IPS-18c (cell line): Measurements from ENCODE around the gene ZNF527.
A peak's percentile ranks its signal among the peaks of the same experiment; 100 is the strongest.
"Not testable (repeated sequence)": the region's sequence is repeated elsewhere in the genome, so short reads cannot be mapped to it uniquely, and the experiment has no call there.

Experiments
- H3K4me3 ChIP-seq: 2 replicates; pipeline ENCODE4 v1.7.0; 2013; ENCODE audit warnings: low read depth, mild to moderate bottlenecking, low read length, moderate library complexity; ENCODE audit not compliant: insufficient read depth
- H3K9me3 ChIP-seq: one replicate; pipeline ENCODE4 v1.6.1; 2013; ENCODE audit warnings: mild to moderate bottlenecking, low read length, moderate library complexity; ENCODE audit not compliant: control insufficient read depth, insufficient read depth

The ZNF527 gene

GRCh38 chr19:37370880-37371661 is at the start of gene ZNF527:
TSS of gene ZNF527 (plus strand) at chr19:37371099. CDS start at chr19:37374199, 3,100 bp downstream.
- H3K9me3 ChIP-seq: no peaks in the 10 kb centered on the region
- H3K4me3 ChIP-seq: peak within 1 kb of the TSS; percentile 57

- no peak overlapping the region for H3K4me3 ChIP-seq
- peaks cover 2% of the 10 kb centered on the region for H3K9me3 ChIP-seq
These were observed 41.2 kb upstream of the ZNF527 start for GRCh38 chr19:37329686-37330085.

GRCh38 chr19:37332839-37333238 is 38.1 kb upstream of the ZNF527 start:
- H3K9me3 ChIP-seq: peaks cover 8% of the 10 kb centered on the region
- H3K4me3 ChIP-seq: no peak overlapping the region

- Histone ChIP-seq H3K4me3 (peak overlapping the region; percentile 98; the same call in 1 of the 2 replicates), H3K9me3 (peaks cover 8% of the 10 kb centered on the region)
These were observed 37.4 kb upstream of the ZNF527 start for GRCh38 chr19:37333457-37333856.

GRCh38 chr19:37334179-37335071 is 36.5 kb upstream of the ZNF527 start:
- Histone ChIP-seq H3K4me3 (peak overlapping the region; percentile 98), H3K9me3 (peaks cover 8% of the 10 kb centered on the region)

- Histone ChIP-seq H3K4me3 (no peak overlapping the region), H3K9me3 (no peaks in the 10 kb centered on the region)
These were observed 28.1 kb upstream of the ZNF527 start for GRCh38 chr19:37342753-37343152.

GRCh38 chr19:37346091-37346490 is 24.8 kb upstream of the ZNF527 start:
- H3K4me3 ChIP-seq: no peak overlapping the region
- no peaks in the 10 kb centered on the region for H3K9me3 ChIP-seq

DNA sequence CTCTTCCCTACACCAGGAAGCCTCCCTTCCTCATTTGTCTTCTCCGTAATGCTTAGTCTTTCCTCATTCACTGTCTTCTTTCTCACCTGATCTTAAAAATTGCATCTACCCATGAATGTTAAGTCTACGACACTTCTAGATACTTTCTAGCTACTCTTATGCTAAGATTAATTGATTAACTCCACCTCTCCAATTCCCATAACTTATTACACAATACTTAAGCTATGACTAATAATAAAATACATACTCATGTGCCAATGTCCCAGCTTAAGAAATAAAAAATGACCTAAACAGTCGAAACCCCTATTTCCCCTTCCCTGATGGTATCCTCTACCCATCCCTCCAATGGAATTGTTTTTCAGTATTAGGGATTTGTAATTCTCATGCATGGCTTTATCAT is 22.8 kb upstream of the ZNF527 start:
- no peaks in the 10 kb centered on the region for H3K9me3 ChIP-seq
- H3K4me3 ChIP-seq: no peak overlapping the region

DNA sequence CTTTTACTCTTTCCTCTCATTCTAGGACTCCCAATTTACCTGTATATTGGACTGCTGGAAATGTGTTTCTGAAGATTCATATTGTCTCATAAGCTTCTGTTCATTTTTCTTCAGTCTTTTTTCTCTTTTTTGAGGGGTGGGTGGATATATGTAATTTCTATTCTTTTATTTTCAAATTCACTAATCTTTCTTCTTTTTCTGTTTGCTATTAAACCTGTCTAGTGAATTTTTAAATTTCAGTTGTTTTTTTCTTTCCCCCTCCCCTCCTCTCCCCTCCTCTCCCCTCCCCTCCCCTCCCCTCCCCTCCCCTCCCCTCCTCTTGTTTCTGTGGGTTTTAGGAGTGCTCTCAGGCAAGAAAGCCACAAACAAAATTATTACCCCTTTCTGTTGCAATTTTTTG is 16.9 kb upstream of the ZNF527 start:
- H3K9me3 ChIP-seq: no peaks in the 10 kb centered on the region
- H3K4me3 ChIP-seq: no peak overlapping the region

DNA sequence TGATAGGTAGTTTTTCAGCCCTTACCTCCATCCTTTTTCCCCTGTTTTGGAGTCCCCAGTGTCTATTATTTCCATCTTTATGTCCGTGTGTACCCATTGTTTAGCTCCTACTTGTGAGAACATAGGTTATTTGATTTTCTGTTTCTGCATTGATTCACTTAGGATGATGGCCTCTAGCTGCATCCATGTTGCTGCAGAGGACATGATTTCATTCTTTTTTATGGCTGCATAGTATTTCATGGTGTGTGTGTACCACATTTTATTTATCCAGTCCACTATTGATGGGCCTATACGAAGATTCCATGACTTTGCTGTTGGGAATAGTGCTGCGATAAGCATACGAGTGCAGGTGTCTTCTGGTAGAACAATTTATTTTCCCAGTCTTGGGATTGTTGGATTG is 15.0 kb upstream of the ZNF527 start:
- H3K4me3 ChIP-seq: no peak overlapping the region

DNA sequence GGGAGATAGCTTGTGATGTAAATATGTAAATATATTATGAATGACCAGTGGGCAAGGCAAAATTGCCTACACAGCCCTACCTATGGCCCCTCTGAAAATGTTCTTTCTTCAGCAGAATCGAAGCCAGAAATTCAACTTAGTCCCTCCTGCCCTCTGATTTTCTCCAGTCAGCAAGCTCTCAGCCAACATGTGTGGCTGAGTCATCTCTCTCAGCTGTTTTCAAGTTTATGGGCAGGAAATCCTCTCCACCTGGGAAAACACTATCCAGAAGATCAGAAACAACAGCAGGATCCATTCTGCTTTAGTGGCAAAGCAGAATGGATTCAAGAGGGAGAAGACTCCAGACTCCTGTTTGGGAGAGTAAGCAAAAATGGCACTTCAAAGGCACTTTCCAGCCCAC is 8.9 kb upstream of the ZNF527 start:
- no peak overlapping the region for H3K4me3 ChIP-seq
- H3K9me3 ChIP-seq: peaks cover 5% of the 10 kb centered on the region

More for the DNA sequence above, 15.0 kb upstream of the ZNF527 start:
- H3K9me3 ChIP-seq: peaks cover 2% of the 10 kb centered on the region

GRCh38 chr19:37362733-37363132 is 8.2 kb upstream of the ZNF527 start:
- H3K4me3 ChIP-seq: no peak overlapping the region
- H3K9me3 ChIP-seq: peaks cover 5% of the 10 kb centered on the region

DNA sequence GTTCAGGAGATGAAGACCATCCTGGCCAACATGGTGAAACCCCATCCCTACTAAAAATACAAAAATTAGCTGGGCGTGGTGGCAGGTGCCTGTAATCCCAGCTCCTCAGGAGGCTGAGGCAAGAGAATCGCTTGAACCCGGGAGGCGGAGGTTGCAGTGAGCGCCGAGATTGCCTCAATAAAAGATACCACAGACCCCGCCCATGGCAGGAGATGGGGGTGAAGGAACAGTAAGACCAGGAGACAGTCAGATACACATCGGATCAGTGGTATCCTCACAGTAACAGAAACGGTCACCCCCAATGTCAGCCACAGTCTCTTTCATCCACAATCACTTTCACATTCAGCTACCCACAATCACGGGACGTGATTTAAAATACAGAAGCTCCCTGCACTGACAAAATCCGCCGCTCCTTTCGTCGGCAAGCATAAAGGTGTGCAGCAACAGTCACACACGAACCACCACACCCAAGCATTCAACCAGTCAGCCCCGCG is 466 bp upstream of the ZNF527 start:
- not testable (repeated sequence) for H3K9me3 ChIP-seq

DNA sequence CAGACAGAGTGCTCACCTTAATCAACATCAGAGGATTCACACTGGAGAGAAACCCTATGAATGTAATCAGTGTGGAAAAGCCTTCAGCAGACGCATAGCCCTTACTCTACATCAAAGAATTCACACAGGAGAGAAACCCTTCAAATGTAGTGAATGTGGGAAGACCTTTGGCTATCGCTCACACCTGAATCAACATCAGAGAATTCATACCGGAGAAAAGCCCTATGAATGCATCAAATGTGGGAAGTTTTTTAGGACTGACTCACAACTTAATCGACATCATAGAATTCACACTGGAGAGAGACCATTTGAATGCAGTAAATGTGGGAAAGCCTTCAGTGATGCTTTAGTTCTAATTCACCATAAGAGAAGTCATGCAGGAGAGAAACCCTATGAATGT is 18.3 kb downstream of the ZNF527 start:
- H3K9me3 ChIP-seq: peaks cover 11% of the 10 kb centered on the region
- H3K4me3 ChIP-seq: no peak overlapping the region

More for the DNA sequence above, 466 bp upstream of the ZNF527 start:
- peak overlapping the region; percentile 57 for H3K4me3 ChIP-seq

DNA sequence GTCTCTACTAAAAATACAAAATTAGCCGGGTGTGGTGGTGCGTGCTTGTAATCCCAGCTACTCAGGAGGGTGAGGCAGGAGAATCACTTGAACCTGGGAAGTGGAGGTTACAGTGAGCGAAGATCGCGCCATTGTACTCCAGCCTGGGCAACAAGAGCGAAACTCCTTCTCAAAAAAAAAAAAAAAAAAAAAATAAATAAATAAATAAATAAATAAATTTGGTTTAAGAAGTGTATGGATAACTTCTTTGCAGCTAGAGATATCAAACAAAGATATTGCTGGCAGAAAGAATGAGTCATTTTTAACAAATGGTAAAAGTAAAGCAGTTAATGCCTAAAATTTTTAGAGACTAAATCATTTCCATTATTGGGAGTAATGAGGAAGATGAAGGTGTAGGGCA is 20.5 kb downstream of the ZNF527 start:
- not testable (repeated sequence) for H3K4me3 ChIP-seq
- peaks cover 11% of the 10 kb centered on the region for H3K9me3 ChIP-seq

DNA sequence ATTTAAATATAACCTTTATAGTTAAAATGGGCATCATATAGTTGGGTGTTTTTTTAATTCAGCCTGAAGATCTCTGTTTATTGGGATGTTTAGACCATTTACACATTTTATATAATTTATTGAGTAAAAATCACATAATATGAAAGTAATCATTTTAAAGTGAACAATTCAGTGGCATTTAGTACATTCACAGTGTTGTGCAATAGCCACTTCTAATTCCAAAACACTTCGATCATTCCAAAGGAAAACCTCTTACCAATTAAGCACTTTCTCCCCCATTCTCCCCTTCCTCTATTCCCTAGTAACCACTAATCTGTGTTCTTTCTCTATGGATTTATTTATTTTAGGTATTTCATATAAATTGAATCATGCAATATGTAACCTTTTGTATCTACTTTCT is 30.2 kb downstream of the ZNF527 start:
- Histone ChIP-seq H3K4me3 (no peak overlapping the region), H3K9me3 (peaks cover 10% of the 10 kb centered on the region)

GRCh38 chr19:37403403-37403802 is 32.5 kb downstream of the ZNF527 start:
- Histone ChIP-seq H3K9me3 (peaks cover 10% of the 10 kb centered on the region), H3K4me3 (no peak overlapping the region)
